Right cardiac atrium (tissue), 5 donors: ENCODE results near the gene RNU6-9. TPM values are rescaled to one million over a fixed set of nuclear protein-coding genes. Genes with fewer than 3 reads are reported as not detected.
A peak's percentile ranks its signal among the peaks of the same experiment; 100 is the strongest.

Experiments
- ATAC-seq, 2 donors: fragments of 200-7000 bp; cut with Tn5 transposase; one replicate each; pipeline versions ENCODE4 v1.8.0 to v1.9.1; 2020; ENCODE audit warnings: moderate library complexity in 2 of 2, mild to moderate bottlenecking in 1 of 2
- DNase-seq, 3 donors: peaks; one replicate each; pipeline ENCODE4 v3.0.0-alpha.2; 2020
- H3K27ac ChIP-seq: one replicate; pipeline ENCODE4 v1.5.1; 2013; ENCODE audit warnings: mild to moderate bottlenecking, low read length, control low read depth, moderate library complexity
- H3K27me3 ChIP-seq: one replicate; pipeline ENCODE4 v1.6.1; 2013; ENCODE audit not compliant: control insufficient read depth, insufficient read depth
- H3K4me1 ChIP-seq: one replicate; pipeline ENCODE4 v1.6.1; 2013; ENCODE audit warnings: low read length; ENCODE audit not compliant: control insufficient read depth, insufficient read depth
- H3K4me3 ChIP-seq: one replicate; pipeline ENCODE4 v1.5.1; 2013; ENCODE audit warnings: low read length, control low read depth
- H3K9me3 ChIP-seq: one replicate; pipeline ENCODE4 v1.6.1; 2013; ENCODE audit warnings: low read length; ENCODE audit not compliant: control insufficient read depth
- WGBS: extraction: QIAGEN DNeasy Blood & Tissue Kit; methylation state at CpG from one replicate; pipeline ENCODE4 v1.1.7; 2013; 5-methylcytosine and 5-hydroxymethylcytosine counted together
- intact Hi-C, 4 donors: fragments of 100-400 bp; cut with DNase I; formaldehyde crosslinking; loops; one replicate each; pipeline versions ENCODE4 v1.11.0 to v1.14.0; 2022 to 2023
- polyA plus RNA-seq: library from polyadenylated mRNA; stranded (reverse); fragments of 200-250 nt; gene quantifications from one replicate; pipeline ENCODE4 v1.2.3, GENCODE V29; 2013
- total RNA-seq, 4 donors: library from RNA; stranded (reverse); fragmentation: NEBNext Ultra II Directional; extraction: Animal tissue kit (Norgen Biotek cat#: 25700); gene quantifications; one replicate each; pipeline ENCODE4 v1.2.1, GENCODE V29; 2021
- donor health status: healthy with polysubstance abuse.
- donor health status: DM: no; HTN: yes; CAD: no.
- donor health status: DM: no; HTN: no; CAD: no.
- donor health status: DM: no; HTN: yes; CAD: no; lungs with severe emphysema.
- donor health status: DM: yes; HTN: yes; CAD: no.

RNU6-9 gene
- total and polyA plus RNA-seq, 5 donors: not detected

GRCh38 chr19:862581-863314, 30.5 kb upstream of the RNU6-9 start:
- H3K27ac ChIP-seq: no peak overlapping the region
- no peaks in the 10 kb centered on the region for H3K9me3 ChIP-seq
- DNase-seq: peak; percentile 70 to 89 (median 87)
- WGBS: 23% methylated on average over 48 of the region's 48 CpGs
- ATAC-seq: peak in 1 of 2 donors; percentile 31
- no peaks in the 10 kb centered on the region for H3K27me3 ChIP-seq
- intact Hi-C loops: loop anchor here in 2 of 4 donors (10.0 kb wide), 1 partner anchor 52 kb away; the partner anchor contains the start of genes KISS1R (in 2 of the 2) and R3HDM4 (in 2 of the 2)
- no peaks in the 10 kb centered on the region for H3K4me1 ChIP-seq
- H3K4me3 ChIP-seq: no peak overlapping the region

DNA sequence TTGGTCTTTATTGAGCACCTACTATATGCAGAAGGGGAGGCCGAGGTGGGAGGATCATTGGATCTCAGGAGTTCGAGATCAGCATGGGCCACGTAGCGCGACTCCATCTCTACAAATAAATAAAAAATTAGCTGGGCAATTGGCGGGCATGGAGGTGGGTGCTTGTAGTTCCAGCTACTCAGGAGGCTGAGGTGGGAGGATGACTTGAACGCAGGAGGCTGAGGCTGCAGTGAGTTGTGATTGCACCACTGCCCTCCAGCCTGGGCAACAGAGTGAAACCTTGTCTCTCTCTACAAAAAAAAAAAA, 30.0 kb upstream of the RNU6-9 start:
- H3K9me3 ChIP-seq: no peaks in the 10 kb centered on the region
- DNase-seq (peak in 1 of 3 donors; percentile 38), ATAC-seq (no peak)
- WGBS: 72% methylated on average over 7 of the region's 7 CpGs
- H3K4me3 ChIP-seq: no peak overlapping the region
- H3K27ac ChIP-seq: no peak overlapping the region
- intact Hi-C loops: loop anchor here in 2 of 4 donors (10.0 kb wide), 1 partner anchor 52 kb away; the partner anchor contains the start of genes KISS1R (in 2 of the 2) and R3HDM4 (in 2 of the 2)
- H3K4me1 ChIP-seq: no peaks in the 10 kb centered on the region
- no peaks in the 10 kb centered on the region for H3K27me3 ChIP-seq

GRCh38 chr19:866769-867300, 26.4 kb upstream of the RNU6-9 start:
- Histone ChIP-seq H3K4me3 (no peak overlapping the region), H3K27me3 (no peaks in the 10 kb centered on the region), H3K9me3 (no peaks in the 10 kb centered on the region), H3K4me1 (no peaks in the 10 kb centered on the region), H3K27ac (no peak overlapping the region)
- 86% methylated on average over 38 of the region's 38 CpGs for WGBS
- ATAC-seq (no peak), DNase-seq (peak in 1 of 3 donors; percentile 69)
- intact Hi-C loops: loop anchor here in 2 of 4 donors (10.0 kb wide), 1 partner anchor 48 kb away; the partner anchor contains the start of genes KISS1R (in 2 of the 2) and R3HDM4 (in 2 of the 2)

GRCh38 chr19:867301-867793, 25.9 kb upstream of the RNU6-9 start:
- intact Hi-C loops: loop anchor here in 2 of 4 donors (10.0 kb wide), 1 partner anchor 47 kb away; the partner anchor contains the start of genes KISS1R (in 2 of the 2) and R3HDM4 (in 2 of the 2)
- no peak for ATAC-seq
- WGBS: 61% methylated on average over 16 of the region's 16 CpGs
- Histone ChIP-seq H3K4me1 (no peaks in the 10 kb centered on the region), H3K4me3 (no peak overlapping the region), H3K27ac (no peak overlapping the region), H3K9me3 (no peaks in the 10 kb centered on the region), H3K27me3 (no peaks in the 10 kb centered on the region)
- peak in 2 of 3 donors; percentile 76 to 84 for DNase-seq

- DNase-seq: peak in 1 of 3 donors; percentile 61
- Histone ChIP-seq H3K4me3 (no peak overlapping the region), H3K27me3 (no peaks in the 10 kb centered on the region), H3K4me1 (no peaks in the 10 kb centered on the region), H3K27ac (no peak overlapping the region), H3K9me3 (no peaks in the 10 kb centered on the region)
- 92% methylated on average over 39 of the region's 39 CpGs for WGBS
- no peak for ATAC-seq
- intact Hi-C loops: loop anchor here in 2 of 4 donors (10.0 kb wide), 1 partner anchor 47 kb away; the partner anchor contains the start of genes KISS1R (in 2 of the 2) and R3HDM4 (in 2 of the 2)
These were observed 25.3 kb upstream of the RNU6-9 start for GRCh38 chr19:867855-868457.

- Histone ChIP-seq H3K9me3 (no peaks in the 10 kb centered on the region), H3K27me3 (no peaks in the 10 kb centered on the region), H3K4me1 (no peaks in the 10 kb centered on the region), H3K27ac (no peak overlapping the region), H3K4me3 (no peak overlapping the region)
- WGBS: 92% methylated on average over 34 of the region's 34 CpGs
- peak in 1 of 3 donors; percentile 65 for DNase-seq
- intact Hi-C loops: loop anchor here in 2 of 4 donors (10.0 kb wide), 1 partner anchor 46 kb away; the partner anchor contains the start of genes KISS1R (in 2 of the 2) and R3HDM4 (in 2 of the 2)
- ATAC-seq: peak; percentile 0 to 1
These were observed 24.6 kb upstream of the RNU6-9 start for GRCh38 chr19:868458-869244.

DNA sequence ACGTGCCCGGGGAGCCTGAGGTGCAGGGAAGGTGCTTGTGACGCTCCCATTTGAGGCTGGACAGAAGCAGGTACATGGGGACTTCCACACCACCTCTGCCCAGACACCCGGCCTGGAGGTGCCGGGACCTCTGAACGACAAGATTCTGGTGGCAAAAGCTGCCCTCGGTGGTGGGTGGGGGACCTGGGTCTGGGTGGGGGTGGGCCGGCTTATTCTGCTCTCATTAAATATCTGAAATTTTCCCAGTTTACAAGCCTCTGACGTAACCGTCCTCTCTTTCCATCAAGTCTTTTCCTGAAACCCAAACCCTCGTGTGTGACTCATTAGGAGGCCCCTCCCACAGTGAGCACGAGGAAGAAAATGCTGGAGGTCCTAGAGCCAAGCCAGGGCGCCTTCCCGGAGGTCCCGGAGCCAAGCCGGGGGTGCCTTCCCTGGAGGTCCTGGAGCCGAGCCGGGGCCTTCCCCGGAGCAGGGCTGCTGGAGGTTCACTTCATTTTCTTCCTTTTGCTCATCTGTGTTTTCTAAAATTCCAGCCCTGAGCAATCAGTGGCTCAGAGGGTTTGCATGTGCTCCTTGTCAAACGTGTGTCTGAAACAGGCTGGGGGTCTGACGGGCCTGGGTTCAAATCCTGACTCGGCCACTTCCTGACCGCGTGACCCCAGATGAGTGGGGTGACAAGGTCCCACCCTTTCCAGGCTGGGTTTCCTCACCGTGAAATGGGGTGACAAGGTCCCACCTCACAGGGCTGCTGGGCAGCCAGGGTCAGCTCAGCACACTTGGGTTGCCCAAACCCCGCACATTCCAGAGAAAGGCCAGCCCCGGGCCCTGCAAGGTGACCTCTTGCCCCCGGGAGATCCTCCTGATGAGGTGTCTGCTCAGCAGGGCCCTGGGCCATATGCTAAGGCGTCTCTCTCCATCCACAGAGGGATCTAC, 23.8 kb upstream of the RNU6-9 start:
- no peaks in the 10 kb centered on the region for H3K27me3 ChIP-seq
- no peaks in the 10 kb centered on the region for H3K4me1 ChIP-seq
- no peak overlapping the region for H3K4me3 ChIP-seq
- no peak overlapping the region for H3K27ac ChIP-seq
- DNase-seq (peak; percentile 83 to 89 (median 87)), ATAC-seq (peak; percentile 39 to 53)
- WGBS: 67% methylated on average over 29 of the region's 29 CpGs
- H3K9me3 ChIP-seq: no peaks in the 10 kb centered on the region
- intact Hi-C loops: loop anchor here in 2 of 4 donors (10.0 kb wide), 1 partner anchor 45 kb away; the partner anchor contains the start of genes KISS1R (in 2 of the 2) and R3HDM4 (in 2 of the 2)

GRCh38 chr19:870314-870713, 23.0 kb upstream of the RNU6-9 start:
- DNase-seq: no peak
- no peak overlapping the region for H3K4me3 ChIP-seq
- intact Hi-C loops: no loop called here
- H3K4me1 ChIP-seq: no peaks in the 10 kb centered on the region
- WGBS: 92% methylated on average over 8 of the region's 8 CpGs
- ATAC-seq: no peak
- no peak overlapping the region for H3K27ac ChIP-seq
- no peaks in the 10 kb centered on the region for H3K9me3 ChIP-seq
- H3K27me3 ChIP-seq: no peaks in the 10 kb centered on the region

GRCh38 chr19:870963-871401, 22.3 kb upstream of the RNU6-9 start:
- H3K27ac ChIP-seq: no peak overlapping the region
- H3K27me3 ChIP-seq: no peaks in the 10 kb centered on the region
- no peaks in the 10 kb centered on the region for H3K9me3 ChIP-seq
- no peak overlapping the region for H3K4me3 ChIP-seq
- ATAC-seq (peak; percentile 4 to 7), DNase-seq (peak; percentile 77 to 93 (median 89))
- intact Hi-C loops: no loop called here
- H3K4me1 ChIP-seq: no peaks in the 10 kb centered on the region
- WGBS: 67% methylated on average over 28 of the region's 28 CpGs
